ENCODE data around the gene UNC45B. TPM values are rescaled to one million over a fixed set of nuclear protein-coding genes. Genes with fewer than 3 reads are reported as not detected.
"Not testable (repeated sequence)": the region's sequence is repeated elsewhere in the genome, so short reads cannot be mapped to it uniquely, and the experiment has no call there.

Gene UNC45B
- polyA plus RNA-seq, 3 donors = 0.09 to 0.23 (median 0.16) TPM

DNA sequence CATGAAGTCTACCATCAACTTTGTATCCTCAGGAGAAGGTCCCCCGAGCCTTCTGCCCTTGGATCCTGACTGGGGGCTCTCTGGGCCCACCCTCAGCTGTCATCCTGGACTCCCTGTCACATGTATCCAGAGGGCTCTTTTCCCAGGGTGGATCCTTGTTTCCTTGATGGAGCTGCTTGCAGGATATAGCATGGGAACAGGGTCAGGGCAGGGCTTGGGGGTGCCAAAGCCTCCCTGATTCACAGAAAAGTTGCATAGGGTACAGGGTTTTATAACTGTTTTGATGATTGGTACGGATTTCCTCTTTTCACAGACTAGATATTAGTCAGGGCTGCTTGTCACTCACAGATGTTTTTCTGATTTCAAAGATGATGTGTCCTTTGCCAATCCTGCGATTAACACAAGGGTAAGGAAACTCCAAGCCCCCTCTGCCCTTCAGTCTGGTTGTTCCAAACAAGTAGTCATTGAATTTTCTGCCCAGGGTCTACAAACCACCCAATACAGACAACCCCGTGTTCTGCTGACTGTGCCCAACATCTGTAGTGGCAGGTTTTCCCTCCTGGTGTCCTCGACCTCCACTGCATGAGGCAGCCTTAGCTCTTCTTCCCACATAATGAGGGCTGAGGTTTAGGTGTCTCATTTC, 67.1 kb downstream of the UNC45B start:
- no peak for DNase-seq

DNA sequence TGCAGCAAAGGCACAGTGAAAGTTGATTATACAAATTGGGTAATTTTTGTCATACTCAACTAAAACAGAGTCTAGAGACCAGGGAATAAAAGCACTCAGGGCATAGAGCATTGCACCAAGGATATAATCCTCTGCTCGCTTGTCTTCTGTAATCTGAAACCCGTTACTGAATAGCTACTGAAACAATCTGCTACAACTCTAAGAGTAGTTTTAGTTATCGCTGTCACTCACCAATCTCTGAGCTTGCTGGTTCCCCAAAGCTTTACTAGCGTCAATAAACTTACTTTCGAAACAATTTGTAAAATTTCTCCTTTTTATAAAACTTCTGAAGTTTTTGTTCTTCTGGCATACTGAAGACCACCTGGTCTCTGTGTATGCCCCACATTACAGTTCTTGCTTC, 69.5 kb downstream of the UNC45B start:
- DNase-seq = no peak

DNA sequence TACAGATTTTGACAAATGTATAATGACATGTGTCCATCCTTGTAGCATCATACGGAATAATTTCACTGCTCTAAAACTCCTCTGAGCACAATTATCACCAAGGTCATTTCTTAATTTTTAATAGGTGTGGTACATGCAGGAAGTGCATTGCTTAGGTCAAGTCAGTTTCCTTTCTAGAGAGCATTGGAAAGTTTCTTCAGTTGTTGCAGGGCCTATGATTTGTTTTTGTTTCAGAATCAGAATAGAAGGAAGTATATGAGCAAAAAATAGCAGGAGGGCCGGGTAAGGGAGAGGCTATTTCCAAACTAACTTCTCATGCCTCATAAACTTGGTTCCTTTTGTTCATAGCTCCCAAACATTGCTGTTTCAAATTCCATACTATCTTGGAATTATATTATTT, 71.3 kb downstream of the UNC45B start:
- no peak for DNase-seq

DNA sequence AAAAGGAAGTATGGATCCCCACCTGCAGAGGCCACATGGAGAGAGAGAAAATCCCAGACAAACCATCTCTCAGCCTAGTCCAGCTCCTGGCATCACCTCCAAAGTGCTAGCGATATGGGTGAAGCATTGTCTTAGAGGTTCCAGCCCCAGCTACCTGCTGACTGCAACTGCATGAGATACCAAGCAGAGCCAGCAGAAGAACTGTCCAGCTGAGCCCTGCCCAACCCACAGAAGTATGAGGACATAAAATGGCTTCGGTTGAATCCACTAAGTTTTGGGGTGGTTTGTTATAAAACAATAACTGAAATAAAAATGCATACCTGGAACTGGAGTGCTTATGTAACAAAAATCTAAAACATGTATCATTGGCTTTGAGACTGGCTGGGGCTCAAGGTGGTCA, 74.8 kb downstream of the UNC45B start:
- DNase-seq = no peak

DNA sequence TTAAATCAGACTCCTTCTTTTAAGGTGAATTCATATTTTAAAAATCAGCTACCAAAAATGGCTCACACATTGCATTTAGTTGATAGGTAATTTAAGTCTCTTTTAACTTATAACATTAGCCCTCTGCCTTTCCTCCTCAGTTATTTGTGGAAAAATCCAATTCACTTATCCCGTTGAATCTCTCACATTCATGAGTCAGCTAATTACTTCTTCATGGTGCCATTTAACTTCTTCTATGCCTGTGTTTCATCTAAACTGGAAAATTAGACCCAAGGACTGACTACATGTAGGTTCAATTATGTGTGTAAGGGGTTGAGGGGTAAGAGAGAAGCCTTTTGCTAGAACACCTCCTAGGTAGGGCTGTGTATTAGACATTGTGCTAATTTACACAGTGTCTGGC, 76.8 kb downstream of the UNC45B start:
- no peak for DNase-seq

DNA sequence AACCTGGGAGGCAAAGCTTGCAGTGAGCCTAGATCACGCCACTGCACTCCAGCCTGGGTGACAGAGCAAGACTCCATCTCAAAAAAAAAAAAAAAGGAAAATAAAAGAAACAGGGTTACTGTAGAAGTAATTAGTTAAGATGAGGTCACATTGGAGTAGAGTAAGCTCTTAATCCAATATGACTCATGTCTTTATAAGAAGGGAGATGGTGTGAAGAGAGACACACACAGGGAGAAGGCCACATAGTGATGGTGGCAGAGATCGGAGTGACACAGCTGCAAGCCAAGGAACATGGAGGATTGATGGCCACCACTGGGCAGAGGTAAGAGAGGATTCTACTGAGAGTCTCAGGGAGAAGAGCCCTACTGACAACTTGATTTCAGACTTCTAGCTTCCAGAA, 79.9 kb downstream of the UNC45B start:
- no peak for DNase-seq

DNA sequence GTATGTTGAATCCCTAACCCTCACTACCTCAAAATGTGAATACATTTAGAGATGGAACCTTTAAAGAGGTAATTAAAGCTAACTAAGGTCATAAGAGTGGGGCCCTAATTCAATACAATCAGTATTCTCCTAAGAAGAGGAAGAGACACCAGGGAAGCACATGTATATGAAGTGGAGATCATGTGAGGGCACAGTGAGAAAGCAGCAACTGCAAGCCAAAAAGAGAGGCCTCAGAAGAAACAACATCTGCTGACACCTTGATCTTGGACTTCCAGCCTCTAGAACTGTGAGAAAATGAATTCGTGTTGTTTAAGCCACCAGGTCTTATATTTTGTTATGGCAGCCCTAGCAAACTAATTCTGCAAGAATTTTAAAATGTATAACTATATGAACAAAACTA, 82.0 kb downstream of the UNC45B start:
- no peak for DNase-seq

DNA sequence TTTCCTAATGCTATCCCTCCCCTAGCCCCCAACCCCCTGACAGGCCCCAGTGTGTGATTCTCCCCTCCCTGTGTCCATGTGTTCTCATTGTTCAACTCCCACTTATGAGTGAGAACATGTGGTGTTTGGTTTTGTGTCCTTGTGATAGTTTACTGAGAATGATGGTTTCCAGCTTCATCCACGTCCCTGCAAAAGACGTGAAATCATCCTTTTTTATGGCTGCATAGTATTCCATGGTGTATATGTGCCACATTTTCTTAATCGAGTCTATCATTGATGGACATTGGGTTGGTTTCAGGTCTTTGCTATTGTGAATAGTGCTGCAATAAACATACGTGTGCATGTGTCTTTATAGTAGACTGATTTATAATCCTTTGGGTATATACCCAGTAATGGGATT, 86.7 kb downstream of the UNC45B start:
- DNase-seq = not testable (repeated sequence)

DNA sequence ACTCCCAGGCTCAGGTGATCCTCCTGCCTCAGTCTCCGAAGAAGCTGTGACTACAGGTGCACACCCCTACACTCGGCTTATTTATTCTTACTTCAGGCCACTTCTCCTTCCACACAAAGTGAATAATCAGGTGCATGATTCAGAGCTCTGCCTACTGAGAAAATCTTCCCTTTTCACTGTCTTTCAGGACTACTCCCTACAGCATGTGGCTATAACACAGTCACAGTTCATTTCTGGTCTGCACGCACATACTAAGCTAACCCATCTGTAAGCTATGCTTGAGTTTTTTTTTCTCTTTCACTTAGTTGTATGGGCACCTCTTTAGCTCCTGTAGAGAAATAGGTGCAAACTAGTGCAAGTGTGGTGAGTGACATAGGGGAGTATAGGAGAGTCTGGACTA, 87.7 kb downstream of the UNC45B start:
- no peak for DNase-seq

DNA sequence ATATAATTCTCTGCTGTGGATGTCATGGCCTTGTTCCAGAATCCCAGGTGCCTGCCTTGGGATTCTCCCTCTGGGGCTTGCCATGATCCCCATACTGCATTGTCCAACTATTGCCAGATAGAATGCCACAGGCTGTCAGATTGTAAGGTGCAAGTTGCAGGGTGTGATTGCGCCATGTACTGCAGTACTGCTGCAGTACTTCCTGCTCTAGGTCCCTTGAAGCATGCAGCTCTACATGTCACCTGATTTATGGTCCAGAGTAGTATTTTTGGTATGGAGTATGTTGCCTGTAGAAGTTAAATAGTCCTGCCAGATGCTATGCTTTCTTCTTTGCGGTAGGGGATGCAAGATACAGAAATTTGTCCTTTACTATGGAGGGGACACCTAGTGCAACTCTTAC, 88.3 kb downstream of the UNC45B start:
- DNase-seq = no peak

DNA sequence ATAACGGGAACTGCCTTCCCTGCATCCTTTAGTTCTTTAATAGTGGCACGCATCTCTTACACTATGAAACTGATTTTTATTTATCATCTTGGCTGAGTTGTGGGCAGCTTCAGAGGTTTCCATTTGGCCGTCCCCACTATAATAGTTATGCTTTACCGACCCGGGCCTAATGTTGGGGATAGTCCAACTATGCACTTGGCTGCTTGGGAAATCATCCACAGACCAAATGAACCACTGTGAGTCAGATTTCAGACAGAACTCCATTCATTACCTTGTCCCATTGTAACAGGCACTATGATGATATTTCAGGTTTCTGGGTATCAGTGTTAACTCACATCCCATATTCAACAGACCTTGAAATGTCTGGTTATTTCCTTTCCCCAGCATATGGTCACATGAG, 89.2 kb downstream of the UNC45B start:
- no peak for DNase-seq

DNA sequence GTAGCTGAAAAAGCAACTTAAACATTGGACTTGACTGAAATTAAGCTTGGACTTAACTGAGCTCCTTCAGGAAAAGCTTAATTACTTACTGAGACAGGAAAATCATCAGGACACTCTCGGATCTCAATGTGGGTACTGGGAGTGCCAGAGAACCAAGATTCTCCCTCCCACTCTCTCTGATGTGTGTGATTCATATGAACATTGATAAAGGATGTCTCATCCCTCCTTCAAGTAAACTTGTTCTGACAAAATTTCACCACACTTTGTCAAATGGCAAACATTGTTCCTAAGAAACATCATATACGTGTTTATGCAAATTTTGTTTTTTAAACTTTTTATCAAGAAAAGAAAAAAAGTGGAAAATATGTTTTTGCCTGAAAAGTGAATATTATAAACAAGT, 91.2 kb downstream of the UNC45B start:
- DNase-seq = no peak

Other genes with a start within 250 kb of the UNC45B start
- 1 to 10 TPM; 4.6 to 5.2 (median 5.2) TPM for gene CCT6B, start 186.4 kb upstream of the UNC45B start, polyA plus RNA-seq (ENCODE audit: insufficient read length in 3 of 3)
- 10 to 100 TPM; 22.5 to 25.1 (median 23.1) TPM for gene ZNF830, start 186.3 kb upstream of the UNC45B start, polyA plus RNA-seq (ENCODE audit: insufficient read length in 3 of 3)
- 10 to 100 TPM; 34.0 to 51.6 (median 42.5) TPM for gene LIG3, start 167.3 kb upstream of the UNC45B start, polyA plus RNA-seq (ENCODE audit: insufficient read length in 3 of 3)
- gene RFFL, start 84.1 kb upstream of the UNC45B start, polyA plus RNA-seq (ENCODE audit: insufficient read length in 3 of 3) = 10 to 100 TPM; 21.7 to 25.7 (median 24.7) TPM
- 10 to 100 TPM; 11.9 to 15.7 (median 15.2) TPM for gene RAD51D, start 28.0 kb upstream of the UNC45B start, polyA plus RNA-seq (ENCODE audit: insufficient read length in 3 of 3)
- under 1 TPM; 0.11 to 0.32 (median 0.25) TPM for gene FNDC8, start 26.2 kb upstream of the UNC45B start, polyA plus RNA-seq (ENCODE audit: insufficient read length in 3 of 3)
- 10 to 100 TPM; 16.7 to 19.8 (median 18.5) TPM for gene NLE1, start 5.5 kb upstream of the UNC45B start, polyA plus RNA-seq (ENCODE audit: insufficient read length in 3 of 3)
- gene SLC35G3, start 46.6 kb downstream of the UNC45B start, polyA plus RNA-seq (ENCODE audit: insufficient read length in 3 of 3) = not detected
- gene SLFN5, start 95.3 kb downstream of the UNC45B start, polyA plus RNA-seq (ENCODE audit: insufficient read length in 3 of 3) = 10 to 100 TPM; 11.1 to 17.0 (median 15.3) TPM
- gene SLFN11, start 225.8 kb downstream of the UNC45B start, polyA plus RNA-seq (ENCODE audit: insufficient read length in 3 of 3) = 10 to 100 TPM in 2 of 3 donors, 1 to 10 TPM in 1; 9.5 to 16.8 (median 12.2) TPM

All from renal pelvis (tissue), 4 donors.